ENCODE results near the gene NEURL4. TPM values are rescaled to one million over a fixed set of nuclear protein-coding genes. Genes with fewer than 3 reads are reported as not detected.

The NEURL4 gene
- total RNA-seq, 2 experiments from 2014 or later = 43.7 to 44.8 TPM

DNA sequence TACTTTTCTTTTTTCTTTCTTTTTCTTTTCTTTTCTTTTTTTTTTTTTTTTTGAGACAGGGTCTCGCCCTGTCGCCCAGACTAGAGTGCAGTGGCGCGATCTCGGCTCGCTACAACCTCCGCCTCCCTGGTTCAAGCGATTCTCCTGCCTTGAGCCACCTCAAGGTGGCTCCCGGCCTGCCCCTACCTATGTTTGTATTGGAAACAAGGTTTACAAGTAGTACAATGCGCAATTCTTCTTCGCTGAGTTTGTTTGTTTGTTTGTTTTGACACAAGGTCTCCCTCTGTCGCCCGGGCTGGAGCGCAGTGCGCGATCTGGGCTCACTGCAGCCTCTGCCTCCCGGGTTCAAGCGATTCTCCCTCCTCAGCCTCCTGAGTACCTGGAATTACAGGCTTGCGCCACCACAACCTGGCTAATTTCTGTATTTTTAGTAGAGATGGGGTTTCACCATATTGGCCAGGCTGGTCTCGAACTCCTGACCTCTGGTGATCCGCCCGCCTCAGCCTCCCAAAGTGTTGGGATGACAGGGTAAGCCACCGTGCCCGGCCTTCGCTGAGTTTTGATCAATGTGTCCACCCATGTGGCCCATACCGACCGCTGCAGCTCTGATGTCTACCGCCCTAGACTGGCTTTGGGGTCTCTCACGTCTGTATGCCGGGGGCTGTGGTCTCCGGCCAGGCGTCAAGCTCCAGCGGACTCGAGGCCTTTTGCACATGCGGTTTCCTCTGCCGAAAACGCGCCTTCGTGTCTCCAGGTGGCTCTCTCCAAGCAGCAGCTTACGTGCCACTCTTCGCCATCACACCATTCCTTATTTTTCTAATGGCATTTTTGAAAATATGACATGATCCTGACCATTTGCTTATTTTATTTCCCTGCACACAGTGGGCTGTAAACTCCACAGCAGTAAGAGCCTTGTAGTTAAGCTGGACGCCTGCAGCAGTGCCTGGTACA, 33.6 kb downstream of the NEURL4 start:
- peak overlapping the region; percentile 67 for H3K4me3 Mint-ChIP-seq
- CTCF ChIA-PET = interaction anchor here (0.7 to 3.7 kb wide), 33 partner anchors 10 to 284 kb away, joined by 3 to 112 read pairs (median 7); partner anchors contain the start of genes ACADVL, ACAP1, CD68 and CTDNEP1
- H3K27ac Mint-ChIP-seq = no peak overlapping the region
- peaks cover 21% of the 10 kb centered on the region for H3K4me1 Mint-ChIP-seq
- peaks cover 51% of the 10 kb centered on the region for H3K27me3 Mint-ChIP-seq
- H3K9me3 Mint-ChIP-seq (ENCODE audit: low read depth) = no peaks in the 10 kb centered on the region
- H3K36me3 Mint-ChIP-seq = no peaks in the 10 kb centered on the region
- ATAC-seq (no peak), DNase-seq (no peak)

DNA sequence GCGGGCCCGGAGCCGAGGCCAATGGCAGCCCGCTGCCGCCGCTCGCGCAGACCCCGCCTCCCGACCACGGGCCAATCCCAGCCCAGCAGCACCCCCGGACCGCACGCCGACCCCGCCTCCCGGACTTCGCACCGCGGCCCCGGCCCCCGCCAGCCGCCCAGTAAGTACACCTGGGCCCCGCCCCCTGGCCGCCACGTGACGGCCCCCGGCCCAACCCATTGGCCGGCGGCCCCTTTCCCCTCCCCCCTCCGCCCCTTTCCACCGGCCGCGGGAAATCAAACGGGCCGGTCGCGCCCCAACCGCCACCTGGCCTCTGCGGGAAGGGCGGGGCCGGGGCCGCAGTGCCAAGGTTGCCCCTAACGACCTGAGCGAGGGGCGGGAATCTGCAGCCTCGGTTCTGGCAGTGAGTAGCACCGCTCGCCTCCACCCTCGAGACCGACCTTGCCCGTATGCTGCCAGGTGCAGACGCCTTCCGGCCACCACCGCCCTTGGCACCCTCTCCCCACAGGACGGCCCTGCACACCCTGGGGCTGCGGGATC, 34.5 kb downstream of the NEURL4 start, which contains the start of gene YBX2:
Gene YBX2 (minus strand): TSS at position 26 of the 540 bp plus-strand sequence. CDS start 139 bp downstream, outside the sequence.
- Mint-ChIP-seq H3K27me3 (peaks cover 51% of the 10 kb centered on the region), H3K9me3 (ENCODE audit: low read depth) (no peaks in the 10 kb centered on the region), H3K4me3 (peak within 1 kb of the TSS; percentile 67), H3K27ac (no peak within 1 kb of the TSS), H3K4me1 (peaks cover 21% of the 10 kb centered on the region), H3K36me3 (no peaks in the 10 kb centered on the region)
- ATAC-seq = peak; percentile 85
- peak; percentile 88 for DNase-seq
- CTCF ChIA-PET = no interaction called here

GRCh38 chr17:7293816-7294613, 35.1 kb downstream of the NEURL4 start:
- Mint-ChIP-seq H3K27me3 (peaks cover 49% of the 10 kb centered on the region), H3K4me1 (peaks cover 21% of the 10 kb centered on the region), H3K9me3 (ENCODE audit: low read depth) (no peaks in the 10 kb centered on the region), H3K27ac (no peak overlapping the region), H3K4me3 (peak overlapping the region; percentile 1), H3K36me3 (no peaks in the 10 kb centered on the region)
- CTCF ChIA-PET = interaction anchor here (1.1 to 3.8 kb wide), 3 partner anchors 9 to 74 kb away, joined by 5 to 27 read pairs (median 7); partner anchors contain the start of genes ACADVL, DLG4 and SLC2A4
- DNase-seq = no peak
- peak; percentile 12 for ATAC-seq

DNA sequence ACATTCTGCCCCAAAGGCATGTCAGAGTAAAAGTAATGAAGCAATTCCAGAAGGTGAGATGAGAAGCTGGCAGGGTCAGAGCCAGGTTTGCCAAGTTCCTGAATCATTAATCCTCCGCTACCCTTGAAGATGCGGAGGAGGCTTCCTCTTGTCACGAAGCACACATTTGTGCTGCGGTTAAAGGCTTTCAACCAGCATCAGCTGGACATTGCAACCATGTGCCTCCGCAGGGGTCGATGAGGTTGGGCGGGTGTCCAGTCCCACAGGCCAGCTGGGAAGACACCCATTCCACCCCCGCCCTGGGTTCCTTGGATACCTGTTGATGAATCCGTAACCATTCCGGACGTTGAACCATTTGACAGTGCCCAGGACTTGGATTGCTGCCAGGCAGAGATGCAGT, 36.0 kb downstream of the NEURL4 start:
- H3K36me3 Mint-ChIP-seq = no peaks in the 10 kb centered on the region
- no peak overlapping the region for H3K27ac Mint-ChIP-seq
- peaks cover 56% of the 10 kb centered on the region for H3K27me3 Mint-ChIP-seq
- ATAC-seq (no peak), DNase-seq (no peak)
- CTCF ChIA-PET = interaction anchor here (1.1 to 3.8 kb wide), 3 partner anchors 8 to 73 kb away, joined by 5 to 27 read pairs (median 7); partner anchors contain the start of genes ACADVL, DLG4 and SLC2A4
- H3K4me3 Mint-ChIP-seq = no peak overlapping the region
- no peaks in the 10 kb centered on the region for H3K9me3 Mint-ChIP-seq (ENCODE audit: low read depth)
- H3K4me1 Mint-ChIP-seq = peaks cover 21% of the 10 kb centered on the region

- Mint-ChIP-seq H3K4me3 (no peak overlapping the region), H3K27ac (no peak overlapping the region)
- ATAC-seq = no peak
Measured at GRCh38 chr17:7292729-7293128, 36.4 kb downstream of the NEURL4 start.

DNA sequence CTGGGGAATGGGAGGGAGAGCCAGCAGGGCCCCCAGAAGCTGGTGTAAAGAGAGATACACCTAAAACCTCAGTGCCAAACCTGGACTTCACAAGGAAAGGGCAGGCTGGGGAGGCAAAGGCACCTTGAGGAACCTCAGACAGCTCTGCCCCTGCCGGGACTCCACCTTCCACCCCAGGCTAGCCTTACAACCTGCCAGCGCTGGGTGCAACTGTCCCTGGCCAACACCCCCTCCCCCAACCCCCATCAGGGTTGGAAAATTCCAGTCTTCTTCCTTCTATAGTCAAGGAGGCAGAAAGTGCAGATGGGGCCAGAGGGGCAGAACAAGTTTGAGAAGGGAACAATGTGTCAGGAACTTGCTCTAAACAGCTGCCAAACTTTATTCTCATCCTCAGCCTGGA, 36.9 kb downstream of the NEURL4 start:
- H3K4me1 Mint-ChIP-seq = peaks cover 21% of the 10 kb centered on the region
- H3K36me3 Mint-ChIP-seq = no peaks in the 10 kb centered on the region
- CTCF ChIA-PET = interaction anchor here (3.8 kb wide), 1 partner anchor 11 kb away, joined by 27 read pairs; the partner anchor contains the start of gene SLC2A4
- peaks cover 61% of the 10 kb centered on the region for H3K27me3 Mint-ChIP-seq
- no peak overlapping the region for H3K4me3 Mint-ChIP-seq
- no peaks in the 10 kb centered on the region for H3K9me3 Mint-ChIP-seq (ENCODE audit: low read depth)
- no peak for ATAC-seq
- no peak for DNase-seq
- no peak overlapping the region for H3K27ac Mint-ChIP-seq

More at GRCh38 chr17:7292729-7293128, 36.4 kb downstream of the NEURL4 start:
- Mint-ChIP-seq H3K9me3 (ENCODE audit: low read depth) (no peaks in the 10 kb centered on the region), H3K36me3 (no peaks in the 10 kb centered on the region), H3K4me1 (peaks cover 21% of the 10 kb centered on the region), H3K27me3 (peaks cover 60% of the 10 kb centered on the region)
- CTCF ChIA-PET = interaction anchor here (1.6 to 3.8 kb wide), 2 partner anchors 11 to 72 kb away, joined by 7 to 27 read pairs; partner anchors contain the start of genes ACADVL, DLG4 and SLC2A4
- DNase-seq = no peak

- Mint-ChIP-seq H3K27me3 (peaks cover 63% of the 10 kb centered on the region), H3K4me3 (no peak overlapping the region), H3K9me3 (ENCODE audit: low read depth) (no peaks in the 10 kb centered on the region), H3K4me1 (peaks cover 10% of the 10 kb centered on the region), H3K27ac (no peak overlapping the region), H3K36me3 (no peaks in the 10 kb centered on the region)
- DNase-seq (no peak), ATAC-seq (no peak)
- CTCF ChIA-PET = interaction anchor here (0.9 to 3.8 kb wide), 3 partner anchors 9 to 70 kb away, joined by 3 to 27 read pairs (median 5); partner anchors contain the start of gene SLC2A4
Measured at GRCh38 chr17:7290685-7291084, 38.5 kb downstream of the NEURL4 start.

- no peak overlapping the region for H3K4me3 Mint-ChIP-seq
- H3K27ac Mint-ChIP-seq = no peak overlapping the region
- ATAC-seq (no peak), DNase-seq (no peak)
- no peaks in the 10 kb centered on the region for H3K9me3 Mint-ChIP-seq (ENCODE audit: low read depth)
- H3K27me3 Mint-ChIP-seq = peaks cover 57% of the 10 kb centered on the region
- H3K36me3 Mint-ChIP-seq = no peaks in the 10 kb centered on the region
- H3K4me1 Mint-ChIP-seq = peaks cover 7% of the 10 kb centered on the region
- CTCF ChIA-PET = no interaction called here
Measured at GRCh38 chr17:7290166-7290565, 39.0 kb downstream of the NEURL4 start.

GRCh38 chr17:7289256-7290032, 39.7 kb downstream of the NEURL4 start:
- DNase-seq (no peak), ATAC-seq (no peak)
- Mint-ChIP-seq H3K9me3 (ENCODE audit: low read depth) (no peaks in the 10 kb centered on the region), H3K4me1 (peaks cover 4% of the 10 kb centered on the region), H3K36me3 (no peaks in the 10 kb centered on the region), H3K27me3 (peaks cover 54% of the 10 kb centered on the region), H3K27ac (no peak overlapping the region), H3K4me3 (no peak overlapping the region)
- CTCF ChIA-PET = no interaction called here

GRCh38 chr17:7285679-7286078, 43.5 kb downstream of the NEURL4 start:
- H3K27me3 Mint-ChIP-seq = peaks cover 45% of the 10 kb centered on the region
- no peak overlapping the region for H3K4me3 Mint-ChIP-seq
- no peaks in the 10 kb centered on the region for H3K36me3 Mint-ChIP-seq
- no peak overlapping the region for H3K27ac Mint-ChIP-seq
- H3K4me1 Mint-ChIP-seq = peaks cover 9% of the 10 kb centered on the region
- H3K9me3 Mint-ChIP-seq (ENCODE audit: low read depth) = no peaks in the 10 kb centered on the region
- DNase-seq (no peak), ATAC-seq (no peak)
- CTCF ChIA-PET = interaction anchor here (0.5 to 11.4 kb wide), 5 partner anchors 8 to 240 kb away, joined by 3 to 112 read pairs (median 5); no protein-coding TSS in a partner anchor

DNA sequence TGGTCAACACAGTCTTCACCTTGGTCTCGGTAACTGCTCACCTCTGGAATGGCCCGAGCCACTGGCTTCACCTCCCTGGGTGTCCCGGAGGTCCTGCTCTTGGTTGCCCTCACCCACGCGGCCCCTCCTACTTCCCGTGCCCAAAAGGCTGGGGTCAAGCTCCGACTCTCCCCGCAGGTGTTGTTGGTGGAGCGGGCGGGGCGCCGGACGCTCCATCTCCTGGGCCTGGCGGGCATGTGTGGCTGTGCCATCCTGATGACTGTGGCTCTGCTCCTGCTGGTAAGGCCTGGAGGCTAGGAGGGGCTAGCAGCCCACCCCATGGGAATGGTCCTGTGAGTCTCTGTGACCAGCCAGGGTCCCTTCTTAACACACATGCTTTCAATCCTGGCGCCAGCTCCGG, 44.2 kb downstream of the NEURL4 start:
- H3K27me3 Mint-ChIP-seq = peaks cover 44% of the 10 kb centered on the region
- H3K4me1 Mint-ChIP-seq = peaks cover 17% of the 10 kb centered on the region
- H3K36me3 Mint-ChIP-seq = no peaks in the 10 kb centered on the region
- CTCF ChIA-PET = interaction anchor here (1.5 to 11.4 kb wide), 2 partner anchors 9 to 12 kb away, joined by 5 to 112 read pairs; no protein-coding TSS in a partner anchor
- no peaks in the 10 kb centered on the region for H3K9me3 Mint-ChIP-seq (ENCODE audit: low read depth)
- ATAC-seq = no peak
- H3K27ac Mint-ChIP-seq = no peak overlapping the region
- no peak for DNase-seq
- H3K4me3 Mint-ChIP-seq = no peak overlapping the region
